Calu3 (cell line): ENCODE results near the gene CPS1. TPM values are rescaled to one million over a fixed set of nuclear protein-coding genes. Genes with fewer than 3 reads are reported as not detected.

Source experiments
- BruUV-seq: library from RNA; stranded (reverse); fragments of 400-500 nt; replicated peaks from 2 replicates; lab custom pipeline; 2021; lab: Mats Ljungman, UMichigan
- CTCF ChIA-PET: fragments of 300-600 bp; sonication (Branson Sonifier 250); formaldehyde crosslinking; loops from one replicate; lab custom pipeline; 2022; ENCODE audit warnings: antibody characterized with exemption; lab: Charles Lee
- DNase-seq: peaks from one replicate; pipeline ENCODE4 v3.0.0; 2022
- H3K27ac Mint-ChIP-seq: one replicate; pipeline ENCODE4 v1.8.0; 2022; ENCODE audit warnings: mixed read lengths; ENCODE audit not compliant: unreplicated experiment
- H3K27me3 Mint-ChIP-seq: one replicate; pipeline ENCODE4 v1.8.0; 2022; ENCODE audit warnings: mixed read lengths; ENCODE audit not compliant: unreplicated experiment
- H3K36me3 Mint-ChIP-seq: one replicate; pipeline ENCODE4 v1.8.0; 2022; ENCODE audit warnings: mild to moderate bottlenecking, moderate library complexity, mixed read lengths; ENCODE audit not compliant: insufficient read depth, unreplicated experiment
- H3K4me1 Mint-ChIP-seq: one replicate; pipeline ENCODE4 v1.8.0; 2022; ENCODE audit warnings: mild to moderate bottlenecking, low read depth, mixed read lengths; ENCODE audit not compliant: unreplicated experiment
- H3K4me3 Mint-ChIP-seq: one replicate; pipeline ENCODE4 v1.8.0; 2022; ENCODE audit warnings: mild to moderate bottlenecking, low read depth, moderate library complexity, mixed read lengths; ENCODE audit not compliant: unreplicated experiment
- H3K9me3 Mint-ChIP-seq: one replicate; pipeline ENCODE4 v1.8.0; 2022; ENCODE audit warnings: low read depth, mixed read lengths; ENCODE audit not compliant: unreplicated experiment
- CTCF ChIP-seq: fragments of 200-600 bp; IDR thresholded peaks from one replicate; pipeline ENCODE4 v1.8.0; 2022; ENCODE audit warnings: antibody characterized with exemption; ENCODE audit not compliant: unreplicated experiment
- intact Hi-C: fragments of 100-400 bp; cut with micrococcal nuclease; formaldehyde crosslinking; loops from one replicate; pipeline ENCODE4 v1.10.0; 2022; ENCODE audit not compliant: unreplicated experiment
- total RNA-seq: library from RNA; stranded (reverse); gene quantifications from 2 replicates; pipeline ENCODE4 v1.2.3, GENCODE V29; 2022

Gene CPS1
- total RNA-seq, 1 experiment from 2014 or later = 0.80 TPM

DNA sequence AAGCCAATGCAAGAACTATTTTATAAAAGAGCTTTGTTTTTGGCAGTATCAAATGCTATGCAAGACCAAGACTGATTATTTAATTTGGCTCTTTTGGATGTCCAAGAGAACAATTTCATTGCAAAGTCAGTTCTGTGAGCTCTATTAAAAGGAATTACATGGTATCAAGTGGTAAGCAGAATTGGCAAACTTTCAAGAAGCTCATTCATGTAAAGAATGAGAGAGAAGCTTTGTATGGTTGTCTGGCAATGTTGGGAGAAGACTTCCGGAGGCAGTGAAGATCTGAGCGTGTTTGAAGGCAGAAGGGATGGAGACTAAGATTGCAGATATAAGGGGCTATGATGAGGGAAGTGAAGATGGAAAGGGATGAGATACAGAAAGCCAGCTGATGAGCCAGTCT, 49.6 kb downstream of the CPS1 start:
- Mint-ChIP-seq H3K36me3 (no peaks in the 10 kb centered on the region), H3K4me1 (no peaks in the 10 kb centered on the region), H3K9me3 (no peaks in the 10 kb centered on the region), H3K4me3 (no peak overlapping the region), H3K27me3 (no peaks in the 10 kb centered on the region), H3K27ac (no peak overlapping the region)
- CTCF ChIA-PET = no interaction called here
- no TSS peak for BruUV-seq
- no peak for TF ChIP-seq CTCF
- intact Hi-C loops = no loop called here
- DNase-seq = no peak

- no TSS peak for BruUV-seq
- H3K4me1 Mint-ChIP-seq = no peaks in the 10 kb centered on the region
- CTCF ChIA-PET = no interaction called here
- H3K36me3 Mint-ChIP-seq = no peaks in the 10 kb centered on the region
- no peaks in the 10 kb centered on the region for H3K9me3 Mint-ChIP-seq
- H3K4me3 Mint-ChIP-seq = no peak overlapping the region
- no peak overlapping the region for H3K27ac Mint-ChIP-seq
- intact Hi-C loops = no loop called here
- H3K27me3 Mint-ChIP-seq = no peaks in the 10 kb centered on the region
- TF ChIP-seq CTCF = no peak
- DNase-seq = no peak
Measured at GRCh38 chr2:210611466-210611865, 55.1 kb downstream of the CPS1 start.

DNA sequence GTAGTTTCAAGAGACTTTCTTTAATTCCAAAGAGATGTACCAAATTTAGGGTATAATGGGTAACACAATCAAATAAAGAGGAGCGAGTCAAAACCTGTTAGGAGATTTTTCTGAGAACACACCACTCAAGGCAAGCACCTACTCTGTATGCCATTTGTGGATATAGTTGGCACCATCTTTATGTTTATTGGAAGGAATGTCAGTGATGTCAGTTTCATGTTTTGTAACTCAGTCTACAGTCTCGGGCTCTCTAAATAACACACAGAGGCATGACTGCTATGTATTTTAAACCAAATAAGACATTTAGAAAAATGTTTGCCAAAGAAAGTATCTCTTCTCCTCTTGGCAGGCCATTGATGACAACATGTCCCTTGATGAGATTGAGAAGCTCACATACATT, 59.7 kb downstream of the CPS1 start:
- BruUV-seq = no TSS peak
- H3K9me3 Mint-ChIP-seq = no peaks in the 10 kb centered on the region
- H3K36me3 Mint-ChIP-seq = no peaks in the 10 kb centered on the region
- CTCF ChIA-PET = no interaction called here
- no peak overlapping the region for H3K4me3 Mint-ChIP-seq
- H3K27ac Mint-ChIP-seq = no peak overlapping the region
- TF ChIP-seq CTCF = no peak
- intact Hi-C loops = loop anchor here (5.0 kb wide), 2 partner anchors 114 to 461 kb away; no protein-coding TSS in a partner anchor
- no peaks in the 10 kb centered on the region for H3K4me1 Mint-ChIP-seq
- no peak for DNase-seq
- H3K27me3 Mint-ChIP-seq = no peaks in the 10 kb centered on the region

DNA sequence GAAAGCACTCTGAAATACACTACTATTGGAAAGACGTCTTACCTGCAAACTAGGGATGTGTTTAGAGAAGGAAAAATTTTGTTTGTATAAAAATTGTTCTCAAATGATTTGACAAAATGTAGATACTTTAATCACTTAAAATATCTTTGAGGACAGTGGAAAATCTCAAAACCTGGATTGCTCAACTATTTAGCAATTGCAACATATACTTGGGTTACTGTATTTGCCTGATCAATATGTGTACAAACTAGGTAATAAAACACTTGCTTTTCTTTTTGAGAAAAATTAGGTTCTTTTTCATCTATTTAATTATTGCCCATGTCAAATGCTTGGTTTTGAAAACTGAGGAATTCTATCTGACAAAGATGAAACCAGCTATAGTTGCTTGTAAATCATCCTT, 60.9 kb downstream of the CPS1 start:
- CTCF ChIA-PET = no interaction called here
- Mint-ChIP-seq H3K36me3 (no peaks in the 10 kb centered on the region), H3K4me3 (no peak overlapping the region), H3K9me3 (no peaks in the 10 kb centered on the region), H3K4me1 (no peaks in the 10 kb centered on the region), H3K27me3 (no peaks in the 10 kb centered on the region), H3K27ac (no peak overlapping the region)
- no TSS peak for BruUV-seq
- DNase-seq = no peak
- no peak for TF ChIP-seq CTCF
- intact Hi-C loops = loop anchor here (1.0 to 5.0 kb wide), 4 partner anchors 115 to 1950 kb away; no protein-coding TSS in a partner anchor
